Glomerular visceral epithelial cell (primary cell): ENCODE measurements around the gene MAPK8IP3.
"Not testable (repeated sequence)": the region's sequence is repeated elsewhere in the genome, so short reads cannot be mapped to it uniquely, and the experiment has no call there.

ENCODE experiments used
- DNase-seq: peaks from one replicate; pipeline ENCODE4 v3.0.0-alpha.2; 2016; ENCODE audit errors: extremely low spot score

MAPK8IP3 gene

DNA sequence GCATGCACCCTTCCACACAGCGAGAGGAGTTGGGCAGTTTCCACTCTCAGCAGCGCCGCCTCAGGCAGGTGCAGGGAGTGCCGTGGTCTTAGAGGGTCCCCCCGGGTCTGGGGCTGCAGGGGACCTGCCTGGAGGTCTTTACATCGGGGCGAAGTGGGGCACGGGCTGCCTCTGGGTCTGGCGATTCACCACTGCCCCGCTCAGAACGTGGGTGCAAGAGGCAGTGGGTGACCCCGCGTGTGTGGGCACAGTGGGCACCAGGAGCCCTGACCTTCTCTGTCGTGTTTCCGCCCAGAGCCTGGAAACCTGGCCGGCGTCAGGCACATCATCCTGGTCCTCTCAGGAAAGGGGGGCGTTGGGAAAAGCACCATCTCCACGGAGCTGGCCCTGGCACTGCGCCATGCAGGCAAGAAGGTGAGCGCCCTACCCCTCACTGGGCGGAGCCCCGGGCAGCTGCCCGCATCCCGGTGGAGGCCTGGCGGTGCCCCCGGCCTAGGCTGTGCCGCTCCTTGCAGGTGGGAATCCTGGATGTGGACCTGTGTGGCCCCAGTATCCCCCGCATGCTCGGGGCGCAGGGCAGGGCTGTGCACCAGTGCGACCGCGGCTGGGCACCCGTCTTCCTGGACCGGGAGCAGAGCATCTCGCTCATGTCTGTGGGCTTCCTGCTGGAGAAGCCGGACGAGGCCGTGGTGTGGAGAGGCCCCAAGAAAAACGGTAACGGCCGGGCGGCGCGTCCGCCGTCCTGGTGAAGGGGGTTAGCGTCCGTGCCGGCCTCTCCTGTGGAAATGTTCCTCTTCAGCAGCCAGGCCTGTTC, 80.5 kb downstream of the MAPK8IP3 start:
- DNase-seq = no peak

DNA sequence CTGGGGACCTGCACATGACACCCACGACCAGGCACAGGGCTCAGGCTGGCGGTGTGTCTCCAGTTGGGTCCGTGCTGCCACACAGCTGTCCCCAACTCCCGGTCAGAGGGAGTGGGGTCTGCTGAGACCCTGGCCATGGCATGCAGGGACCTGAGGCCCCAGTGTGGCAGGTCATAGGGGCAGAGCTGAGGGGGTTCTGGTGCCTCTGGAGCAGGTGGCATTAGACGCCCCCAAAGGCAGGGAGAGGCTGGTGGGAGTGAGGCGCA, 81.0 kb downstream of the MAPK8IP3 start:
- DNase-seq = no peak

DNA sequence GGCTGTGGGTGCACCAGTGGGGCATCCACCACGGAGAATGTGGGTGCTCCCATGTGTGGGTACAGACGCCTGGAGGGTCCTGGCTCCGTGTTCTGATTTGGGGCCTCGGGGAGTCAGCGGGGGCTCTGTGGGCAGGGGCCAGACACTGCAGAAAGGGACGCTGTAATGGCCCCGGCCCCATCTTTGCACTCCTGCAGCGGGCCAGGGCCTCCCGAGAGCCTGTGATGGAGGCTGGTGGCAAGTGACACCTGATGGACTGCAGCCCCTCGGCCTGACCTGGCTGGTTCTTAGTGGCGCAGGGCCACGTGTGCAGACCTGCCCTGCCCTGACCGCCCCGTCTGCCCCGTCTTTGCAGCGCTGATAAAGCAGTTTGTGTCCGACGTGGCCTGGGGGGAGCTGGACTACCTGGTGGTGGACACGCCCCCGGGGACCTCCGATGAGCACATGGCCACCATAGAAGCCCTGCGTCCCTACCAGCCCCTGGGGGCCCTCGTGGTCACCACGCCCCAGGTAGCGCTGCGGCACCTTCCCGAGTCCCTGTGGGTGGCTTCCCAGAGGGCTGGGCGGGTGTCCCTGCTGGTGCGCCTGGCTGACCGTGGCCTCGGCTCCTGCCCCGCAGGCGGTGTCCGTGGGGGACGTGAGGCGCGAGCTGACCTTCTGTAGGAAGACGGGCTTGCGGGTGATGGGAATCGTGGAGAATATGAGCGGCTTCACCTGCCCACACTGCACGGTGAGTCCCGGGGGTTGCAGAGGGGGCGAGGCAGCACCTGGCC, 81.5 kb downstream of the MAPK8IP3 start:
- no peak for DNase-seq

DNA sequence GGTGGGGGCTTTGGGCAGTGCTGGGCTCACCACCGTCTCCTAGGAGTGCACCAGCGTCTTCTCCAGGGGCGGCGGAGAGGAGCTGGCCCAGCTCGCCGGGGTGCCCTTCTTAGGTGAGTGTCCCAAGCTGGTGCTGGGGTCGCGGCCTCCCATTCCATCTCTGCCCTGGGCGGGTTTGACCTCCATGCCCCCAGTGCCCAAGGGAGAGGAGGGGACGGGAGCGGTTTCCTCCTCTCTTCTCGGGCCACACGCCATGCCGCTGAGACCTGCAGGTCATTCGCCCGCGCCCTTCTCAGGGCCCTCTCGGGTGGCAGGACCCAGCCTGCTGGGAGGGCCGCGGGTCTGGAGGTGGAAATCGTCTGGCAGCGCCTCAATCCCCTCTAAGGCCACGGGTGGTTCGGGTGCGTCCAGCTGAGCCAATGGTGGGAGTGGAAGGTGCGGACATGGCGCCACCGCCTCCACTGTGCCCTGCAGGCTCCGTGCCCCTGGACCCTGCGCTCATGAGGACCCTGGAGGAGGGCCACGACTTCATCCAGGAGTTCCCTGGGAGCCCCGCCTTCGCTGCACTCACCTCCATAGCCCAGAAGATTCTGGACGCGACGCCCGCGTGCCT, 82.2 kb downstream of the MAPK8IP3 start:
- DNase-seq = no peak

DNA sequence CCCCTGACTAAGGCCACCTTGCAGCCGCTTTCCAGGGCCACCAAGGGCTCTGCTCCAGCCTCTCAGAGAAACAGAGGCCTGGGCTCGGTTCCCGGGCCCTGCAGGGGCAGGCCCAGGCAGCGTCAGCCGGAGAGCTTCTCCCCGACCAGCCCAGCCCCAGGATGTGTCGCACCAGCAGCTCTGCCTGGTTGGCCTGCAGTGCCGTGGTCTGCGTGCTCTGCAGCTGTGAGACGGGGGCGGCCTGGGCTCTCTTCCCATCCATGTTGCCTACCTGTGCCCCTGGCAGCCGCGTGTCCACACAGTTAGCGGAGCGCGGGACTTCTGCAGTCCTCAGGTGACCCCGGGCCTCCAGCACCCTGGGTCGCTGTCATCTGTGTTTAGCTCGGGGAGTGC, 82.7 kb downstream of the MAPK8IP3 start:
- DNase-seq = no peak

DNA sequence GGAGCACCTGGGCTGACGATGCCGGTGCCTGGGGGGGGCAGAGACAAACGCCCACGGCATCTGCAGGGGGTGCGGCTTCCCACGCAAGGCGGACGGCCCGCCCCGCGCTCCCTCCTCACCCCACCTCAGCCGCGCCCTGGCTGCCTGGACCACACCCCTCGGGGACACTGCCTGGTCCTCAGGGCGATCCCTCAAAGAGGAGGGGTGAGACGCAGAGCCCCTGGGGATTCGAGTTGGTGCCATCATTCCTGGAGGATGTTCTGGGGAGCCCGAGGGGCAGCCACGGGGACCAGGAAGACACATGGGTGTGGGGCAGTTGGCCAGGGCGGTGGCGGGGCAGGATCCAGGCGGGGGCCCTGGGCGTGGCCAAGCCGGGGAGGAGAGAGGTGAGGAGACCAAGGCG, 83.6 kb downstream of the MAPK8IP3 start:
- no peak for DNase-seq

DNA sequence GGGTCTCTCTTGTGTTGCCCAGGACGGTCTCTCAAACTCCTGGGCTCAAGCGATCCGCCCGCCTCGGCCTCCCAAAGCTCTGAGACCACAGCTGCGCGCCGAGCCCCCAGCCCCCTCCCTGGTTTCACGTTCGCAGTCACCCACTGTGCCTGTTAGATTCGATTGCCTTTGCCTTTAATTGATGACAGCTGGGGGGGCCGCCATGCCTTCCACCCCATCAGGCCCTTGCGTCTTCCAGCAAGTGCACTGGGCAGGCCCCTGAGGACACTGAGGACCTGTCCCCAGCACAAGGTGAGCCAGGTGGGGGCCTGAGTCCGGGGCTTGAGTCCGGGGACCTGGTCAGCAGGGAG, 84.2 kb downstream of the MAPK8IP3 start:
- DNase-seq = no peak

DNA sequence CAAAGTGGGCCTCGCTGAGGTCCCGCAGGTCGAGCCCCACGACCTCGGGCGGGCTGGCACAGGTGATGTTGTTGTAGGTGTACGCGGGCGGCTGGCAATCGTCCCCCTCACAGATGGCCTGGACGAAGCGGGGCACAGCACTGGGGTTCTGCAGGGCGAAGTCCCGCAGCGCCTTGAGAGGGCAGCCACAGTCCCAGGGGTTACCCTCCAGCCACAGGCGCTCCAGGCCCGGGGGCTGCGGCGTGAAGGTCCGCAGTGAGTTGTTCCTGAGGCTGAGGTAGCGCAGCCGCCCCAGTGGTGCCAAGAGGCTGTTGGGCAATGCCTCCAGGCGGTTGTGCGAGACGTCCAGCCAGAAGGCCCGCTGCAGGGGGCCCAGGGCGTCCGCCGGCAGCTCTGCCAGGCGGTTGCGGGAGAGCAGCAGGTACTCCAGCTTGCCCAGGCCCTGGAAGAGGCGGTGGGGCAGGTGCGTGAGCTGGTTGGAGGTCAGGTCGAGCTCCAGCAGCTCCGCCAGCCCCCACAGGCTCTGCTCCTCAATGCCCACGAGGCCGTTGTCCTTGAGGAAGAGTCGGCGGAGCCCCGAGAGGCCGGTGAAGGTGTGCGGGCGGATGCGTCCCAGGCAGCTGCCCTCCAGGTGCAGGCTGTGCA, 84.7 kb downstream of the MAPK8IP3 start:
- no peak for DNase-seq

DNA sequence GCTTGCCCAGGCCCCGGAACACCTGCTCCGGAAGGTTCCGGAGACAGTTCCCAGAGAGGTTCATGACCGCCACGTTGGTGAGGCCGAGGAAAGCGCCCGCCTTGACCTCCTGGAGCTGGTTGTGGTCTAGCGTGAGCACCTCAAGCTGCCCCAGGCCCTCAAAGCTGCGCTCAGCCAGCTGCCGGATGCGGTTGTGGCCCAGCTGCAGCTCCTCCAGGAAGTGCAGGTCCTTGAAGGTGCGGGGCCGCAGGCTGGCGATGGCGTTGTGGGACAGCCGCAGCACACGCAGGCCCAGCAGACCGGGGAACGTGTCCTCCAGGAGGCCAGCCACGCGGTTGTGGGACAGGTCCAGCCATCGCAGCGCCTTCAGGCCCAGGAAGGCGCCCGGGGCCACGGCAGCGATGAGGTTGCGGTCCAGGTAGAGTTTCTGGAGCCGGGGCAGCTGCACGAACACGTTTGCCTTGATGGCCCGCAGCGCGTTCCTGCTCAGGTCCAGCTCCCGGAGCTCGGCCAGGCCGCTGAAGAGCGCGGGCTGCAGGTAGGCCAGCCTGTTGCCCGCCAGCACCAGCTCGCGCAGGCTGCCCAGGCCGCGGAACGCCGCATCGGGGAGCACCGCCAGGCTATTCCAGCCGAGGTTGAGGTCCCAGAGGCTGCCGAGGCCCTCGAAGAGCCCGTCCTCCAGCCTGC, 85.4 kb downstream of the MAPK8IP3 start:
- DNase-seq = no peak

DNA sequence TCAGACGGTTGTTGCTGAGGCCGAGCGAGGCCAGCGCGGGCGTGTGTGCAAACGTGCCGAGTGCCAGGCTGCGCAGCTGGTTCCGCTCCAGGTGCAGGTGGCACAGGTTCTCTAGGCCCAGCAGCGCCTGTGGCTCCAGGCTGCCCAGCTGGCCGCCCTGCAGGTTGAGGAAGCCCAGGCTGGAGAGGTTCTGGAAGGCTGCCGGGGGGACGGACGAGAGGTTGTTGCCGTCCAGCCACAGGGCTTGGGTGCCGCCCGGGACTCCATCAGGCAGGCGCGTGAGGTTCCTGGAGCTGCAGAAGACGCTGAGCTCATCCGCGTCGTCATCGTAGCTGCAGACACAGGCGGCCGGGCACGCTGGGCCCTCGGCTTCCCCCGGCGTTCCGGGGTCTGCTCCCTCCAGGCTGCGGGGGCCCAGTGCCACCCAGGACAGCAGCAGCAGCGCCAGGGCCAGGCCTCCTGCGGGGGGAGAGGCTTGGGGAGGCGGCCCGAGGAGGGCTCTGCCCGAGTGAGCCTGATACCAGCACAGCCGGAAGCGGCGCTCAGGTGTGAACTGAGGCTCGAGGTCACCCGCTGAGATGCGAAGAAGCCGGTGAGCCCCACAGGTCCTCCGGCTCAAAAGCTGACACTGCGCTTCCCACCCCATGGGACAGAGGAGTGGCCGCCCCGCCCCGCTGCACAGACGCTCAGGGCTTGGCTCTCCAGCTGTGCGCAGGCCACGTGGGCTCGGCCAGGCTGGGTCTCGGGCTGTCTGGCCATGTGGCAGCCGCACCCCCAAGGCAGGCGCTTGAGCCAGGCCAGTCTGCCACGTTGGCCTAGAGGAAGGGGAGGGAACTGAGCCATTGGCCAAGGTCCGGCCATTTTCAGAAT, 86.2 kb downstream of the MAPK8IP3 start:
- DNase-seq = no peak

DNA sequence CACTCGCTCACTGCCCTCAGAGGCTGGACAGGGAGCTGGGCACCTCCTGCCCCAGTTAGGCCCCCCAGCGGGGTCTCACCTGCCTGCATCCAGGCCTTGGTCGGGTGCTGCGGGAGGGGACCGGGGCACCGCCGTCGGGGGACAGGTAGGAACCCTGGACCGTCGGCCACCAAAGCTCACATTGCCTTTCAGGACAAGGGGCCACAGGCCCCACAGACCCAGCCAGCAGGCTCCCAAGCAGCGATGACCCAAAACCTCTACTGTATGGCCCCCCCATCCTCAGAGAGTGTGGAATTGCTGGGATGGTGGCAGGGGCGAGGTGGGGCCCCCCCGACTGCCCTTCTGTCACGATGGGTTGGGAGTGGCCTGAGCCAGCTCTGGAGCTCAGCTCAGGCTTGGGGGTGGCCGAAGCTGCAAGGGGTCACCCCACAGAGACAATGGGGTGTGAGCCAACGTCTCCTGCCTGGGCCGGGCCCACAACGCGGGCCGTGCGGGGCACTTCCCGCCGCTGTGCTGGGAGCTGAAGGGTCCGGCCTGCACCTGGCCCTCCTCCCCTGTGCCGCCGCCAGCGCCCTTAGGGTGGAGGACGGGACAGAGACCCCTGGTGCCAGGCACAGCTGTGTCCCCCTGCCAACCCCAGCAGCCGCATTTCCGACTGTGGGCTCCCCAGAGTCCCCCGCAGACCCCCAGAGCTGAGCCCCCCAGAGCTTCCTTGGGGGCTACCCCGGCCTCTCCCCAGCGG, 87.0 kb downstream of the MAPK8IP3 start:
- DNase-seq = no peak

DNA sequence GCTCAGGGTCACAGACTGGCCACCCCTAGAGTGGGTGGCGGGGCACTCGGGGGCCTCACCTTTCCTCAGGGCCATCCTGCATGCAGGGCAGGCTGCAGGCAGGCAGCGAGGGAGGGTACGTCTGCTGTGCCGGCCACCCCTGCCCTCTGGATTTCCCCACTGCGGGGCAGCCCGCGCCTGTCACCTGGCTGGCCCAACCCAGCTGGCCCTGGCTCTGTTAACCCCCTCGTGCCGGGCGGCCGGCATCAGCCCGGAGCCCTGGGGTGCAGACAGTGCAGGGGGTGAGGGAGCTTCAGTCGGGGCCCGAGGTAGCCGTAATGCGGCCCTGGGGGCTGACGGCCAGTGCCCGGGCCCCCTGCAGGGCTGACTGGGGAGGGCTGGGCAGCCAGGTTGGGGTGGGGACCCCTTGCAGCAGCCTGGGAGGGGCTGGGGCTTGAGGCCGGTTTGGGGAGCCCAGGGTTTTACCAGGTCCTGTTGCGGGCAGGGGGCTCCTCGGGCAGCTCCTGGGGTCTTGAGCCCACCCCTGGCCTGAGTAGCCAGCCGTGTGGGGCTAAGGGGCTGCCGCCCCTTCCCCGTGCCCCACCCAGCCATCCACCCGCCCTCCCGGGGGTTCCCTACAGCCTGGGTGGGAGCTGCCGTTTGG, 87.7 kb downstream of the MAPK8IP3 start, which contains the start of gene IGFALS:
Gene IGFALS (minus strand): TSS at position 128 of the 643 bp plus-strand sequence. CDS start 53 bp downstream, at position 75.
- DNase-seq = no peak

DNA sequence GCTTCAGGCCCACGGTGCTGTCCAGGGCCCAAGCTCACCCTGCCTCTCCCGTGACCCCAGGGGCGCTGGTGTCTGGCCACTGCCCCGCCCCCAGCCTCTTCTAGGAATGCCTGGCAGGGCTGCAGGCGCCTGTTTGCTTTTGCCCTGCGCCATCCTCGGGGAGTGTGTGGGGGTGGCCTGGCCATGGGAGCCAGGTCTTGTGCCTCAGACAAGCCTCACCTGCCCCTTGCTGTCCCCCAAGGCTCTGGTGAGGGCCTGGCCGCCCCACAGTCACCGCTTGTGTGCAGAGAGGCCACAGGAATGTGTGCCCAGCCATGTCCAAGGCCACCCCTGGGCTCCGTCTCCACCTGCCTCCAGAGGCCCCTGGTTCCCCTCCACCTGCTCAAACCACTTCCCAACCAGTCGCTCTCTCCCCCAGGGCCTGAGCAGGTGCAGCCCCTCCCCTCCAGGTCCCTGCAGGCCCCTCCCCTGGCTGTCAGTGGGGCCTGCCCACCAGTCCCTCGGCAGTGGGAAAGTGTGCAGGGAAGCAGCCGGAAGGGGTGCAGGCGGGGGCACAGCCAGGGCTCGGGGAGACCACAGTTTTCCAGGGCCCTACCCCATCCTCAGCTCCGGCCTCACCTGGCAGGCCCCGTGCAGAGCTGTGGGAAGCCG, 88.4 kb downstream of the MAPK8IP3 start:
- no peak for DNase-seq

DNA sequence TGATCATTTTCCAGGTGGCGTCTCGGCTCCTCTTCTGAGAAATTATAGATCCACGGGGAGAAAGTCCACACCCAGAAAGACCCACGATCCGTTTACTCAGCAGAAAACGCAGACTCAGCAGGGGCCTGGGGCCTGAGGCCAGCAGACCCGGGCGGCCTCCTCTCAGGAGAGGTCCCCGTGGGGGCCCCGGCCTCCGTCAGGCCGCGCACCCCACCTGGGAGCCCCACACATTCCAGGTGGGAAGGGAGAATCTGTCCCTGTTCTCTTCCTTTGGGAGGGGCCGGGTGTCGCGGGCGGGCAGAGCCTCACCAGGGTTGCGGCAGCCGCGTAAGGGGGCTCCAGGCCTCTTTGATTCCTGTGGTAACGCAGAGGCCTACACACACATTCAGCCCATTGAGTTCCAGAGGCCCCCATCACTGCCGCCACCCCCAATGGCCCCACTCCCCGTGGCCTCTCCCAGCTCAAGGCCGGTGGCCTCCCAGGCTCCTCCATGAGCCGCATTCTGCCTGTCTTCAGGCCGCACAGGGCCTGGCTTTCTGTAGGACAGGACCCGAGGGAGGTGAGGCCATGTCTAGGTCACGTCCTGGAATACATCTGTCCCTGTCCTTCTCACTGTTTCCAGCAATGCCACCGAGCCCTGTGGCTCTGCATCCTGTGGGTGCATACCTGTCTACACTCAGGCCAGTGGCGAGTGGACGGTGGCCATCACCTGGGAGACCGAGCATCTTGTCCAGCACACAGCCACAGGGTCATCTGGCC, 89.1 kb downstream of the MAPK8IP3 start:
- no peak for DNase-seq

DNA sequence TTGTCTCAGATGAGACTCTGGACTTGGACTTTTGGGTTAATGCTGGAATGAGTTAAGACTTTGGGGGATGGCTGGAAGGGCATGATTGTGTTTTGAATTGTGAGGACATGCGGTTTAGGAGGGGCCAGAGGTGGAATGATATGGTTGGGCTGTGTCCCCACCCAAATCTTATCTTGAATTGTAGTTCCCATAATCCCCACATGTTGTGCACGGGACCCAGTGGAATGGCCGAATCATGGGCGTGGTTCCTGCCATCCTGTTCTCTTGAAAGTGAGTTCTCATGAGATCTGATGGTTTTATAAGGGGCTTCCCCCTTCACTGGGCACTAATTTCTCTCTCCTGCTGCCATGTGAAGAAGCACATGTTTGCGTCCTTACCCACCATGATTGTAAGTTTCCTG, 93.3 kb downstream of the MAPK8IP3 start:
- not testable (repeated sequence) for DNase-seq

DNA sequence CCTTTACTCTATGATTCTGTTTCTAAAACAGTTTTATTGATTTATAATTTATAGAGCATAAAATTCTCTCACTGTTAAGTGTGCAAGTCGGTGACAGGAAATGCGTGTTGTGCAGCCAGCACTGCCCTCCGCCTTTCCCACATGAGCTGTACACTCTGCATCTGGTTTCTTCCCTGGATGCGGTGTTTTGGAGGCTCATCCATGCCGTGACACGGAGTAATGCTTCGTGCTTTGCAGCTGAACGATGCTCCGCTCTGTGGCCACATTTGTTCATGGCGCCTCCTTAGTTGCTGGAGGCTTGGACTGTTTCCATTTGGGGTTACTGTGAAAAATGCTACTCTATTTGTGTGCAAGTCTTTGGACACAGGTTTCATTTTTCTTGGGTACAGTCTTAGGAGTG, 94.7 kb downstream of the MAPK8IP3 start:
- DNase-seq = no peak

DNA sequence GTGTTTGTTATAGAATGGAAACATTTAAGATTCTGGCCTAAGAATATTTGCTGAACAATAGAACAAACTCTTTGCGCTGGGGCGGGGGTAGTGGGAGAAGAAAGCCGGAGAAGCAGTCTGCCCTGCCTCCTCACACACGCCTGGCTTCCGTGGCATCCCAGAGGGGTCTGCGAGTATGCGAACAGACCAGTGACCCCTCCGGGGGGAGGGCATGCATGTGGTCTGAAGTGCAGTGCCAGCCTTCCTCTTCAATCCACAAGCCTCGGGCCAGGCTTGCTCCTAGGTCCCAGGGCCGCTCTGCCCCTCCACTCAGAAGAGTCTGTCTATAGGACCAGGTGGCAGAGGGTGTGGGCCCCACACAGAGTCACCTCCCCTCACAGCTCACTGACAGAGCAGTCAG, 101.6 kb downstream of the MAPK8IP3 start:
- no peak for DNase-seq

DNA sequence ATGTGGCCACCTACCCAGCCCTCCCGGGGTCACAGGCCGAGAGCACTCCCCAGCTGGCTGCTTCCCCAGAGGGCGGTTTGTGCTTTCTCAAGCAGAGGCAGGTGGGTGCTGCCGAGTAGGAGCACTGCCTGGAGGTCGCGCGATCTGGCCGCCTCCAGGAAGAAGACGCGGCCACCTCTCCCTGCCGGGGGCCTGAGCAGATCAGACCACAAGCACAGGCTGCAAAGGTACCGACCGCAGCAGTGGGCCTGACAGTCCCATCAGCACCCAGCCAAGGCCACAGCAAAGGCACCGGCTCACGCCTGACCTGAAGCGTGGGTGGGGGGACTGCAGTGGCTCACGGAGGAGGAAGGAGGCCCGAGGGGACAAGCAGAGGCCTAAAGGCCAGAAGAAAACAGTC, 102.7 kb downstream of the MAPK8IP3 start:
- DNase-seq = no peak
